H9 (cell line): ENCODE measurements around the gene DNAH1. TPM values are rescaled to one million over a fixed set of nuclear protein-coding genes. Genes with fewer than 3 reads are reported as not detected.

Source experiments
- DNase-seq: peaks from one replicate; pipeline ENCODE4 v3.0.0-alpha.2; 2017
- H2AFZ ChIP-seq: one replicate; pipeline ENCODE4 v1.6.1; 2013; ENCODE audit warnings: mild to moderate bottlenecking, low read length, control low read depth, moderate library complexity
- H2AK5ac ChIP-seq: 2 replicates; pipeline ENCODE4 v1.6.1; 2013; ENCODE audit warnings: low read length, control low read depth, mixed read lengths; ENCODE audit not compliant: insufficient read length
- H2BK120ac ChIP-seq: one replicate; pipeline ENCODE4 v1.6.1; 2013; ENCODE audit warnings: low read depth, mild to moderate bottlenecking, low read length, control low read depth, inconsistent platforms; ENCODE audit not compliant: poor library complexity, severe bottlenecking
- H2BK12ac ChIP-seq: 2 replicates; pipeline ENCODE4 v1.6.1; 2013; ENCODE audit warnings: low read length, control low read depth, mixed read lengths, low read depth; ENCODE audit not compliant: insufficient read length
- H2BK15ac ChIP-seq: 2 replicates; pipeline ENCODE4 v1.6.1; 2013; ENCODE audit warnings: low read depth, low read length, control low read depth
- H2BK20ac ChIP-seq: one replicate; pipeline ENCODE4 v1.6.1; 2013; ENCODE audit warnings: low read depth, mild to moderate bottlenecking, low read length, control low read depth, inconsistent platforms; ENCODE audit not compliant: poor library complexity, severe bottlenecking
- H2BK5ac ChIP-seq: 2 replicates; pipeline ENCODE4 v1.6.1; 2013; ENCODE audit warnings: low read length, control low read depth, mixed read lengths; ENCODE audit not compliant: insufficient read length
- H3K14ac ChIP-seq: 2 replicates; pipeline ENCODE4 v1.6.1; 2013; ENCODE audit warnings: low read length, control low read depth; ENCODE audit not compliant: insufficient read depth
- H3K18ac ChIP-seq: 2 replicates; pipeline ENCODE4 v1.6.1; 2013; ENCODE audit warnings: low read depth, mild to moderate bottlenecking, mixed read lengths, low read length, control low read depth; ENCODE audit not compliant: insufficient read length
- H3K23ac ChIP-seq: 2 replicates; pipeline ENCODE4 v1.6.1; 2013; ENCODE audit warnings: low read length, control low read depth, mixed read lengths, low read depth; ENCODE audit not compliant: insufficient read length
- H3K23me2 ChIP-seq: 2 replicates; pipeline ENCODE4 v1.6.1; 2013; ENCODE audit warnings: low read depth, mild to moderate bottlenecking, mixed read lengths, low read length, control low read depth; ENCODE audit not compliant: insufficient read length, poor library complexity, severe bottlenecking
- H3K27ac ChIP-seq: 2 replicates; pipeline ENCODE4 v1.5.1; 2013; ENCODE audit warnings: low read length, control low read depth, mixed read lengths, low read depth; ENCODE audit not compliant: insufficient read length
- H3K27me3 ChIP-seq: 2 replicates; pipeline ENCODE4 v1.6.1; 2013; ENCODE audit warnings: low read length, control low read depth, inconsistent platforms; ENCODE audit not compliant: insufficient read depth
- H3K4ac ChIP-seq: 2 replicates; pipeline ENCODE4 v1.6.1; 2013; ENCODE audit warnings: low read depth, mild to moderate bottlenecking, control low read depth, inconsistent platforms, low read length, moderate library complexity
- H3K4me1 ChIP-seq: 2 replicates; pipeline ENCODE4 v1.6.1; 2013; ENCODE audit warnings: low read length, control low read depth, inconsistent platforms; ENCODE audit not compliant: insufficient read depth
- H3K4me2 ChIP-seq: 2 replicates; pipeline ENCODE4 v1.6.1; 2013; ENCODE audit warnings: low read length, control low read depth, mixed read lengths; ENCODE audit not compliant: insufficient read length, insufficient read depth
- H3K56ac ChIP-seq: 2 replicates; pipeline ENCODE4 v1.6.1; 2013; ENCODE audit warnings: low read depth, mild to moderate bottlenecking, mixed read lengths, low read length, control low read depth; ENCODE audit not compliant: insufficient read length
- H3K79me1 ChIP-seq: 2 replicates; pipeline ENCODE4 v1.6.1; 2013; ENCODE audit warnings: low read depth, mild to moderate bottlenecking, moderate library complexity, low read length, control low read depth, inconsistent platforms; ENCODE audit not compliant: insufficient read depth, poor library complexity, severe bottlenecking
- H3K79me2 ChIP-seq: 2 replicates; pipeline ENCODE4 v1.6.1; 2013; ENCODE audit warnings: low read length, control low read depth, inconsistent platforms; ENCODE audit not compliant: insufficient read depth
- H3K9ac ChIP-seq: 2 replicates; pipeline ENCODE4 v1.6.1; 2013; ENCODE audit warnings: low read length, control low read depth, mixed read lengths; ENCODE audit not compliant: insufficient read length; ENCODE audit errors: extremely low read depth
- H3K9me3 ChIP-seq: one replicate; pipeline ENCODE4 v1.6.1; 2013; ENCODE audit warnings: low read depth, low read length, inconsistent platforms; ENCODE audit not compliant: control insufficient read depth
- H3T11ph ChIP-seq: one replicate; pipeline ENCODE4 v1.6.1; 2013; ENCODE audit warnings: mild to moderate bottlenecking, low read length, control low read depth, inconsistent platforms
- H4K20me1 ChIP-seq: one replicate; pipeline ENCODE4 v1.6.1; 2013; ENCODE audit not compliant: control insufficient read depth, insufficient read length, insufficient read depth
- H4K5ac ChIP-seq: 2 replicates; pipeline ENCODE4 v1.6.1; 2013; ENCODE audit warnings: low read depth, mild to moderate bottlenecking, mixed read lengths, low read length, control low read depth; ENCODE audit not compliant: insufficient read length
- H4K8ac ChIP-seq: replicated peaks from 2 replicates; pipeline ENCODE4 v1.6.1; 2013; ENCODE audit warnings: low read length, control low read depth, mixed read lengths, low read depth; ENCODE audit not compliant: insufficient read length
- H4K91ac ChIP-seq: 2 replicates; pipeline ENCODE4 v1.6.1; 2013; ENCODE audit warnings: low read depth, mild to moderate bottlenecking, moderate library complexity, mixed read lengths, low read length, control low read depth; ENCODE audit not compliant: insufficient read length
- H3K27ac Mint-ChIP-seq, 3 experiments: 2 replicates in 2 of 3; 3 replicates in 1 of 3; pipeline ENCODE4 v1.8.0; 2020 to 2021; ENCODE audit warnings: mixed read lengths in 3 of 3, mild to moderate bottlenecking in 1 of 3, moderate library complexity in 1 of 3
- H3K27me3 Mint-ChIP-seq: 2 replicates; pipeline ENCODE4 v1.8.0; 2021; ENCODE audit warnings: low read depth, mild to moderate bottlenecking, moderate library complexity, mixed read lengths
- H3K36me3 Mint-ChIP-seq, 3 experiments: 2 replicates in 2 of 3; 3 replicates in 1 of 3; pipeline ENCODE4 v1.8.0; 2020 to 2021; ENCODE audit warnings: low read depth in 3 of 3, mixed read lengths in 3 of 3; ENCODE audit not compliant: insufficient read depth in 1 of 3
- H3K4me1 Mint-ChIP-seq, 2 experiments: 2 replicates each; pipeline ENCODE4 v1.8.0; 2020; ENCODE audit warnings: mixed read lengths in 2 of 2
- H3K4me3 Mint-ChIP-seq, 2 experiments: 2 replicates in 1 of 2; 3 replicates in 1 of 2; pipeline ENCODE4 v1.8.0; 2020 to 2021; ENCODE audit warnings: mild to moderate bottlenecking in 2 of 2, mixed read lengths in 2 of 2, moderate library complexity in 1 of 2
- H3K9me3 Mint-ChIP-seq, 2 experiments: 2 replicates in 1 of 2; 3 replicates in 1 of 2; pipeline ENCODE4 v1.8.0; 2020; ENCODE audit warnings: mild to moderate bottlenecking in 2 of 2, mixed read lengths in 2 of 2, moderate library complexity in 1 of 2
- CTCF ChIP-seq: fragments of 200-600 bp; sonication (generic); conservative IDR thresholded peaks from 3 replicates; pipeline ENCODE4 v1.8.0; 2021; ENCODE audit warnings: antibody characterized with exemption, mild to moderate bottlenecking
- WGBS: extraction: QIAGEN DNeasy Blood & Tissue Kit; methylation state at CpG from one replicate; pipeline ENCODE4 v1.1.7; 2013; ENCODE audit warnings: missing lambda C conversion rate, low lambda C conversion rate, mixed read lengths; ENCODE audit not compliant: insufficient read length; ENCODE audit errors: extremely low coverage; 5-methylcytosine and 5-hydroxymethylcytosine counted together
- total RNA-seq: library from RNA; stranded (reverse); gene quantifications from 2 replicates; pipeline ENCODE4 v1.2.1, GENCODE V29; 2021

DNAH1 gene
- total RNA-seq, 1 experiment from 2014 or later, result 2.0 TPM

DNA sequence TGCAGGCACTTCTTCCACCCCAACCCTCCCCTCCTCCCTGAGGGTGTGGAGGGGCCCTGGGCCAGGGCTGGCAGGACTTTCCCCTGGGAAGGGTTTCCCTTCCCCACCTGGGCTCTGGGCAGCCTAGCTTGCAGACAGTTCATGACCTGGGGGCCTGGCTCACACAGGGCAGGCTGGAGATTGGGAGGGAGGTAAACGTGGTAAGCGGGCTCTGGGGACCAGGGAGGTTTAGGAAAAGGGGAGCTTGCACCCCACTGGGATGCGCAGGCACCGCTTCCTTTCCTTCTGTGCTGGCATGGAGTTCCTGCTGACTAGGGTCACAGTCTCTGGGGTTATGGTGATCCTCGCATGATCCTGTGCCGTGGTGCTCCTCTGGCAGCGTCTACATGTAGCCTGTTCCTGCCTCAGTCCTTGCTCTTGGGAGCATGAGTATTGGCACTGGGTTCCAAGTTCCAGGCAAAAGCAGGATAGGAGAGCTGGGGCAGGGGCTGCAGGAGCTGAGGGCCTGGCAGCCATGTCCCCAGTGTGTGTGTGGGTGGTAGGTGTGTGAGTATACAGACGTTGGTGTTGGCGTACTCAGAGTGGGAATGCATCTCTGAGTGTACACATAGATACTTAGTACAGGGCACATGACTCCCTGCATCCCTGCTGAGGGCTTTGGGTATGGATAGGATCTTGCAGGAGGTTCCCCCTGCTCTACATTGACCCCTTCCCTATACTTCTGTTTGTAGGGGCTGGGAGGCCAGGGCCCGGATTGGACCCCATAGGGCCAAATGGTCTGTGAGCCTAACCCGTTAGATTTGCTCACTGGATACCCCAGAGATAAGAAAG is 21.6 kb upstream of the DNAH1 start:
- H4K20me1 ChIP-seq, result no peaks in the 10 kb centered on the region
- no peaks in the 10 kb centered on the region for H3K79me1 ChIP-seq
- no peak overlapping the region for H2BK20ac ChIP-seq

More for the DNA sequence above, 21.6 kb upstream of the DNAH1 start:
- no CpG with 5 or more reads among the region's 11 CpGs for WGBS
- H3K14ac ChIP-seq, result no peak overlapping the region
- H3K23me2 ChIP-seq, result peaks cover 10% of the 10 kb centered on the region
- H2BK120ac ChIP-seq, result no peak overlapping the region
- H3K27me3 ChIP-seq, result no peaks in the 10 kb centered on the region
- no peak overlapping the region for H2AK5ac ChIP-seq
- no peak for TF ChIP-seq CTCF
- no peak overlapping the region for H4K91ac ChIP-seq
- no peak overlapping the region for H2BK15ac ChIP-seq
- H3K4me3 Mint-ChIP-seq, result no peak overlapping the region
- no peak overlapping the region for H3K4me2 ChIP-seq
- no peak overlapping the region for H4K5ac ChIP-seq
- no peak overlapping the region for H3T11ph ChIP-seq
- no peak overlapping the region for H3K9ac ChIP-seq
- H3K9me3 ChIP-seq, result no peaks in the 10 kb centered on the region
- H2AFZ ChIP-seq, result no peak overlapping the region
- H3K18ac ChIP-seq, result no peak overlapping the region
- H3K23ac ChIP-seq, result no peak overlapping the region
- H3K27ac ChIP-seq, result no peak overlapping the region
- no peak overlapping the region for H4K8ac ChIP-seq
- no peaks in the 10 kb centered on the region for H3K9me3 Mint-ChIP-seq
- peaks cover 8% of the 10 kb centered on the region for H3K27me3 Mint-ChIP-seq
- H3K4me1 Mint-ChIP-seq, result peaks cover 17 to 18% of the 10 kb centered on the region in 2 experiments
- H3K79me2 ChIP-seq, result no peaks in the 10 kb centered on the region
- peaks cover 2% of the 10 kb centered on the region; the same call in 1 of the 2 replicates for H3K4me1 ChIP-seq
- H3K4ac ChIP-seq, result no peak overlapping the region
- H2BK5ac ChIP-seq, result no peak overlapping the region
- H3K27ac Mint-ChIP-seq, result peak overlapping the region in 1 of 3 experiments; percentile 40; a peak in 1 of 7 replicates
- no peak overlapping the region for H3K56ac ChIP-seq
- H3K36me3 Mint-ChIP-seq, result no peaks in the 10 kb centered on the region; a peak in 1 of 7 replicates
- no peak overlapping the region for H2BK12ac ChIP-seq
- no peak for DNase-seq
